ENCODE measurements around the gene CYTL1. TPM values are rescaled to one million over a fixed set of nuclear protein-coding genes. Genes with fewer than 3 reads are reported as not detected.

Gene CYTL1
- total RNA-seq, 1 donor from 2014 or later: 6.9 TPM

DNA sequence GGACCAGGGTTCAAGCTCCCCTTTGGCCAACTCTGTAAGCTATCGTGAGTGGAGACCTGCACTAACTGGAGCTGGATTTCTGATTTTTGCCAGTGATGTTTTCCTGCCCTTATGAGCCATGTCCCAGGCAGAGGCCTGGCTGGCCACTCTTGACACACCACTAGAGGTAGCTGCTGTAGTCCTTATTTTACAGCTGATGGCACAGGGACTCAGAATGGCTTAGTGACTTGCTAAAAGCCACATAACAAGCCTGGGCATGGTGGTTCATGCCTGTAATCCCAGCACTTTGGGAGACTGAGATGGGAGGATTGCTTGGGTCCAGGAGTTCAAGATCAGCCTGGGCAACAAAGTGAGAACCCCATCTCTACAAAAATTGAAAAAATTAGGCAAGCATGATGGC lies 33.4 kb downstream of the CYTL1 start:
- TF ChIP-seq, protein P1, sequence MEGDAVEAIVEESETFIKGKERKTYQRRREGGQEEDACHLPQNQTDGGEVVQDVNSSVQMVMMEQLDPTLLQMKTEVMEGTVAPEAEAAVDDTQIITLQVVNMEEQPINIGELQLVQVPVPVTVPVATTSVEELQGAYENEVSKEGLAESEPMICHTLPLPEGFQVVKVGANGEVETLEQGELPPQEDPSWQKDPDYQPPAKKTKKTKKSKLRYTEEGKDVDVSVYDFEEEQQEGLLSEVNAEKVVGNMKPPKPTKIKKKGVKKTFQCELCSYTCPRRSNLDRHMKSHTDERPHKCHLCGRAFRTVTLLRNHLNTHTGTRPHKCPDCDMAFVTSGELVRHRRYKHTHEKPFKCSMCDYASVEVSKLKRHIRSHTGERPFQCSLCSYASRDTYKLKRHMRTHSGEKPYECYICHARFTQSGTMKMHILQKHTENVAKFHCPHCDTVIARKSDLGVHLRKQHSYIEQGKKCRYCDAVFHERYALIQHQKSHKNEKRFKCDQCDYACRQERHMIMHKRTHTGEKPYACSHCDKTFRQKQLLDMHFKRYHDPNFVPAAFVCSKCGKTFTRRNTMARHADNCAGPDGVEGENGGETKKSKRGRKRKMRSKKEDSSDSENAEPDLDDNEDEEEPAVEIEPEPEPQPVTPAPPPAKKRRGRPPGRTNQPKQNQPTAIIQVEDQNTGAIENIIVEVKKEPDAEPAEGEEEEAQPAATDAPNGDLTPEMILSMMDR (conservative IDR thresholded peaks at IDR 0.05): peak; percentile 32
- DNase-seq (ENCODE audit: extremely low spot score, unreplicated experiment): no peak
- no peak overlapping the region for H3K4me3 Mint-ChIP-seq
- H3K9me3 Mint-ChIP-seq: no peaks in the 10 kb centered on the region
- peaks cover 10% of the 10 kb centered on the region for H3K27me3 Mint-ChIP-seq
- H3K4me1 Mint-ChIP-seq (ENCODE audit: unreplicated experiment): no peaks in the 10 kb centered on the region
- no peak overlapping the region for H3K27ac Mint-ChIP-seq
- H3K36me3 Mint-ChIP-seq: no peaks in the 10 kb centered on the region

DNA sequence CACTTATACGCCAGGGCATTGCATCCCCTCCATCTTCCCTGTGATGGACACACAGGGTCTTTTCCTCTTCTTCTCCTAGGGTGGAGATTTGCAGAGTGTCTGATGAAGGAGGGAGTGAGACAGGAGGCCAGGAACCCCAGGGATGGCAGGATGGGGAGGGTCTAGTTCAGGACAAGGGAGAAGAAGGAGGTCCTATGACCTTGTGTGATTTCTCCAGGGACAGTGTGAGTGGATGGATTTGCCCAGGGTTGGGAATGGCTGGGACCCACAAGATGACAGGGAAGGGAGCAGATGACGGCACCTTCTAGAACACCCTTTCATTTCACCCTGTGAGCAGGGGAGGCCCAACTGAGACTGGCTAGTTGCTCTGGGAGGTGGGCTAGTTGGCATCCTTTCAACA lies 34.2 kb downstream of the CYTL1 start:
- Mint-ChIP-seq H3K9me3 (no peaks in the 10 kb centered on the region), H3K27me3 (peaks cover 10% of the 10 kb centered on the region), H3K4me1 (ENCODE audit: unreplicated experiment) (no peaks in the 10 kb centered on the region), H3K27ac (no peak overlapping the region), H3K36me3 (no peaks in the 10 kb centered on the region), H3K4me3 (no peak overlapping the region)
- TF ChIP-seq, protein P1 (conservative IDR thresholded peaks at IDR 0.05): no peak
- no peak for DNase-seq (ENCODE audit: extremely low spot score, unreplicated experiment)

DNA sequence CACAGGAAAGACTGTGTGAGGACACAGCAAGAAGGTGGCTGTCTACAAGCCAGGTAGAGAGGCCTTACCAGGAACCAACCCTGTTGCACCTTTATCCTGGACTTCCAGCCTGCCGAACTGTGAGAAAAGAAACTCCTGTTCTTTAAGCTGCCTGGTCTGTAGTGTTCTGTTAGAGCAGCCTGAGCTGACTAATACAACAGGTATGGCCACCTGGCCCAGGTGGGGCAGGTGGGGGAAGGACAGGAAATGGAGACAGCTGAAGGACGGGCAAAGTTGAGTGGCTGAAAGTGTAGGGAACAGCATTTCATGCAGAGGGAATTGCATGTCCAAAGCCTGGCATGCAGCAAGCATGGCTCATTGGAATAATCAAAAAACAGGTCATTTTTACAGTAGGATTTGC lies 35.1 kb downstream of the CYTL1 start:
- DNase-seq (ENCODE audit: extremely low spot score, unreplicated experiment): no peak
- Mint-ChIP-seq H3K27me3 (peaks cover 10% of the 10 kb centered on the region), H3K4me1 (ENCODE audit: unreplicated experiment) (no peaks in the 10 kb centered on the region), H3K27ac (no peak overlapping the region), H3K9me3 (no peaks in the 10 kb centered on the region), H3K36me3 (no peaks in the 10 kb centered on the region), H3K4me3 (no peak overlapping the region)
- TF ChIP-seq, protein P1 (conservative IDR thresholded peaks at IDR 0.05): no peak

DNA sequence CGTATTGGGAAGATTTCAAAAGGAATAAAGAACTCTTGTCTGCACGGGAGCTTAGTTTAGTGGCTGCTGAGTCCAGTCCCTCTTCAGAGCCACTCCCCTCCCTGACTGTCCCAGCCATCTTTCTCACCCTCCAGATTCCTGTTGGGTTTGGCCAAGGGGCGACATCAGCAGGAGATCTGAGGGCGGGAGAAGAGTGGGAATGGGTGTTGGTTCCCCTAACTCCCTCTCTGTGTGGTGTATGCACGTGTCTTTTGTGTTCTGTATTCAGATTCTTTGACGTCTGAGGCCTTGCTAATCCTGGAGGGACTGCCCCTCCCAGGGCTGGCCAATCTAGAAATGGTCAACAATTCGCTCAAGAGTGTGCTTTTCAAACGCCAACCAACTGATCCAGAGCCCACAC lies 37.4 kb downstream of the CYTL1 start:
- H3K27ac Mint-ChIP-seq: no peak overlapping the region
- no peak for DNase-seq (ENCODE audit: extremely low spot score, unreplicated experiment)
- no peaks in the 10 kb centered on the region for H3K9me3 Mint-ChIP-seq
- peaks cover 4% of the 10 kb centered on the region for H3K27me3 Mint-ChIP-seq
- H3K4me3 Mint-ChIP-seq: no peak overlapping the region
- TF ChIP-seq, protein P1 (conservative IDR thresholded peaks at IDR 0.05): no peak
- H3K36me3 Mint-ChIP-seq: no peaks in the 10 kb centered on the region
- H3K4me1 Mint-ChIP-seq (ENCODE audit: unreplicated experiment): no peaks in the 10 kb centered on the region

DNA sequence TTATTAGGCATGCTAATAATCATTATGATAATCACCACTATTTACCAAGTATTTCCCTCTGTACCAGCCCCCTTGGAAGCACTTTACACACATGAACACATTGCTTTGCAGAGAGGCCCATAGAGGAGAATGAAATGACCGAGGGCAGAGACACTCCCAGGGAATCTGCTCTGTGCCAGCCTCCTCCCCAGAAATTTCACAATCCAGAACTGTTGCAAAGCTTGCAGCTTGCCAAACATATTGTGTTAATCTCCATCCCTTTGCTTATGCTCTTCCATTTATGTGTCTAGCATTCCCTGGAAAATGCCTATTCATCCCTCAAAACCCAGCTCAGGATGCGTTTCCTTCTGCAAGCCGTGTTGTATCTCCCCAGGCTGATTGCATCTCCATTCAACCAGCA lies 37.8 kb downstream of the CYTL1 start:
- Mint-ChIP-seq H3K27me3 (peaks cover 4% of the 10 kb centered on the region), H3K4me3 (no peak overlapping the region), H3K4me1 (ENCODE audit: unreplicated experiment) (no peaks in the 10 kb centered on the region), H3K9me3 (no peaks in the 10 kb centered on the region), H3K27ac (no peak overlapping the region), H3K36me3 (no peaks in the 10 kb centered on the region)
- DNase-seq (ENCODE audit: extremely low spot score, unreplicated experiment): no peak
- TF ChIP-seq, protein P1 (conservative IDR thresholded peaks at IDR 0.05): no peak

DNA sequence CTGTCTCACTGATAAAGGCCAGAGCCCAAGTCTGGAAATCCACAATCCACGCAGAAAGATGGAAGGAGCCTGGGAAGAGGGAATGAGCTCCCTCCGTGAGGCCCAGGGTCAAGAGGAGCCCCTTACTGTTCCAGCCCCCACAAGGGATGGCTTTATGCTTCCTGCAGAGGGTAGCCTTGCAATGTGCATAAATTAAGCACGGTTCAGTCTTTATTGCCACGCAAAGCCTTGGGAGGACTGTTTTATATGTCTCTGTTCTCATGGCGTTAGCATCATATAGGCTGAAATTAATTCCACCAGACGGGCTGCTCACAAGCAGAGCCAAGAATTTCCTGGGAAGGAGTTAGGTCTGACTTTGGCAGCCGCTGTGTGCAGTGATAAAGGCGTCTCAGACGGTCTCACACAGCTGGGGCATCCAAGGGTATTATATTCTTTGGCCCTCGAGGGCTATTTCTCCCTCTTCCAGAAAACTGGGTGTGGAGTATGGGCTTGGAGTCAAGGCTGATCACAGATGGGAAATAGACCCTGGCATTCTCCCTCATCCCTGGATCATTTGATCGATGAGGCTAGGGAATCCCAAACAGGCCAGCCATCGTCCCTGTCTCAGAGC lies 38.5 kb downstream of the CYTL1 start:
- Mint-ChIP-seq H3K4me1 (ENCODE audit: unreplicated experiment) (no peaks in the 10 kb centered on the region), H3K36me3 (no peaks in the 10 kb centered on the region), H3K4me3 (no peak overlapping the region), H3K9me3 (peaks cover 2% of the 10 kb centered on the region), H3K27ac (no peak overlapping the region), H3K27me3 (peaks cover 4% of the 10 kb centered on the region)
- TF ChIP-seq, protein P1 (conservative IDR thresholded peaks at IDR 0.05): no peak
- no peak for DNase-seq (ENCODE audit: extremely low spot score, unreplicated experiment)

Measured in type B pancreatic cell (in vitro differentiated cells).